Hepatocyte (in vitro differentiated cells): ENCODE measurements around the gene KCNN3. TPM values are rescaled to one million over a fixed set of nuclear protein-coding genes. Genes with fewer than 3 reads are reported as not detected.

Experiments used
- DNase-seq: peaks from one replicate; pipeline ENCODE4 v3.0.0-alpha.2; 2016; ENCODE audit warnings: low spot score
- H2AFZ ChIP-seq: fragments of 200-600 bp; sonication (generic); 2 replicates; pipeline ENCODE4 v1.6.0; 2016; ENCODE audit warnings: antibody characterized with exemption, mild to moderate bottlenecking
- H3K27ac ChIP-seq: fragments of 200-600 bp; sonication (generic); 2 replicates; pipeline ENCODE4 v1.5.1; 2016; ENCODE audit warnings: mild to moderate bottlenecking
- H3K27me3 ChIP-seq: fragments of 200-600 bp; sonication (generic); 2 replicates; pipeline ENCODE4 v1.6.1; 2016
- H3K36me3 ChIP-seq: fragments of 200-600 bp; sonication (generic); replicated peaks from 2 replicates; pipeline ENCODE4 v1.5.1; 2016; ENCODE audit warnings: low read depth; ENCODE audit not compliant: insufficient read depth
- H3K4me1 ChIP-seq: fragments of 200-600 bp; sonication (generic); 2 replicates; pipeline ENCODE4 v1.5.1; 2016; ENCODE audit warnings: mild to moderate bottlenecking, moderate library complexity; ENCODE audit not compliant: insufficient read depth
- H3K4me2 ChIP-seq: fragments of 200-600 bp; sonication (generic); 2 replicates; pipeline ENCODE4 v1.6.0; 2016
- H3K4me3 ChIP-seq: fragments of 200-600 bp; sonication (generic); 2 replicates; pipeline ENCODE4 v1.5.1; 2016; ENCODE audit warnings: mild to moderate bottlenecking
- H3K79me2 ChIP-seq: fragments of 200-600 bp; sonication (generic); 2 replicates; pipeline ENCODE4 v1.6.0; 2017; ENCODE audit warnings: mild to moderate bottlenecking
- H3K9me2 ChIP-seq: fragments of 200-600 bp; sonication (generic); replicated peaks from 2 replicates; pipeline ENCODE4 v1.6.0; 2017; ENCODE audit warnings: mild to moderate bottlenecking; ENCODE audit not compliant: insufficient read depth
- H3K9me3 ChIP-seq: fragments of 200-600 bp; sonication (generic); 2 replicates; pipeline ENCODE4 v1.5.1; 2016; ENCODE audit warnings: low read depth, mild to moderate bottlenecking
- H4K20me1 ChIP-seq: fragments of 200-600 bp; sonication (generic); 2 replicates; pipeline ENCODE4 v1.6.0; 2016; ENCODE audit warnings: mild to moderate bottlenecking; ENCODE audit not compliant: insufficient read depth, poor library complexity, severe bottlenecking
- EZH2 ChIP-seq: fragments of 200-600 bp; sonication (generic); IDR thresholded peaks from 2 replicates; pipeline ENCODE4 v1.6.1; 2016; ENCODE audit warnings: antibody characterized with exemption, mild to moderate bottlenecking, borderline replicate concordance
- EZH2phosphoT487 ChIP-seq: fragments of 200-600 bp; sonication (generic); IDR thresholded peaks from one replicate; pipeline ENCODE4 v1.6.1; 2018; ENCODE audit warnings: antibody characterized with exemption, mild to moderate bottlenecking, low read depth, moderate library complexity; ENCODE audit not compliant: unreplicated experiment, severe bottlenecking
- WGBS: methylation state at CpG from one replicate; pipeline ENCODE4 v1.1.6; 2016; ENCODE audit warnings: low lambda C conversion rate; ENCODE audit errors: missing lambda C conversion rate; 5-methylcytosine and 5-hydroxymethylcytosine counted together
- polyA plus RNA-seq: library from polyadenylated mRNA; unstranded; fragments of >200 nt; fragmentation: Nextera tagmentation; extraction: Ambion mirVana; gene quantifications from 2 replicates; pipeline ENCODE4 v1.2.1, GENCODE V29; 2016
- total RNA-seq: library from RNA; depleted of rRNA; stranded (reverse); fragments of >200 nt; gene quantifications from 2 replicates; pipeline ENCODE4 v1.2.3, GENCODE V29; 2014
- TF ChIP-seq, protein P1 (sequence below): fragments of 200-600 bp; sonication (generic); IDR thresholded peaks from 2 replicates; pipeline ENCODE4 v1.5.1; 2016; ENCODE audit warnings: antibody characterized with exemption, mild to moderate bottlenecking; ENCODE audit not compliant: poor library complexity

Gene KCNN3
- total and polyA plus RNA-seq, 2 experiments from 2014 or later = 0.56 to 0.67 TPM

- Histone ChIP-seq H4K20me1 (no peaks in the 10 kb centered on the region), H3K9me2 (no peaks in the 10 kb centered on the region), H3K4me1 (peaks cover 4% of the 10 kb centered on the region), H3K27ac (no peak overlapping the region), H3K27me3 (peaks cover 39% of the 10 kb centered on the region), H3K4me3 (no peak overlapping the region), H3K9me3 (no peaks in the 10 kb centered on the region), H2AFZ (no peak overlapping the region), H3K4me2 (no peak overlapping the region), H3K79me2 (no peaks in the 10 kb centered on the region), H3K36me3 (no peaks in the 10 kb centered on the region)
- TF ChIP-seq EZH2phosphoT487 = no peak
- TF ChIP-seq, protein P1, sequence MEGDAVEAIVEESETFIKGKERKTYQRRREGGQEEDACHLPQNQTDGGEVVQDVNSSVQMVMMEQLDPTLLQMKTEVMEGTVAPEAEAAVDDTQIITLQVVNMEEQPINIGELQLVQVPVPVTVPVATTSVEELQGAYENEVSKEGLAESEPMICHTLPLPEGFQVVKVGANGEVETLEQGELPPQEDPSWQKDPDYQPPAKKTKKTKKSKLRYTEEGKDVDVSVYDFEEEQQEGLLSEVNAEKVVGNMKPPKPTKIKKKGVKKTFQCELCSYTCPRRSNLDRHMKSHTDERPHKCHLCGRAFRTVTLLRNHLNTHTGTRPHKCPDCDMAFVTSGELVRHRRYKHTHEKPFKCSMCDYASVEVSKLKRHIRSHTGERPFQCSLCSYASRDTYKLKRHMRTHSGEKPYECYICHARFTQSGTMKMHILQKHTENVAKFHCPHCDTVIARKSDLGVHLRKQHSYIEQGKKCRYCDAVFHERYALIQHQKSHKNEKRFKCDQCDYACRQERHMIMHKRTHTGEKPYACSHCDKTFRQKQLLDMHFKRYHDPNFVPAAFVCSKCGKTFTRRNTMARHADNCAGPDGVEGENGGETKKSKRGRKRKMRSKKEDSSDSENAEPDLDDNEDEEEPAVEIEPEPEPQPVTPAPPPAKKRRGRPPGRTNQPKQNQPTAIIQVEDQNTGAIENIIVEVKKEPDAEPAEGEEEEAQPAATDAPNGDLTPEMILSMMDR = peak; percentile 43
- peak; percentile 46 for DNase-seq
- WGBS = 38% methylated on average over 3 of the region's 3 CpGs
Observed at GRCh38 chr1:154765970-154766369, 104.1 kb downstream of the KCNN3 start.

DNA sequence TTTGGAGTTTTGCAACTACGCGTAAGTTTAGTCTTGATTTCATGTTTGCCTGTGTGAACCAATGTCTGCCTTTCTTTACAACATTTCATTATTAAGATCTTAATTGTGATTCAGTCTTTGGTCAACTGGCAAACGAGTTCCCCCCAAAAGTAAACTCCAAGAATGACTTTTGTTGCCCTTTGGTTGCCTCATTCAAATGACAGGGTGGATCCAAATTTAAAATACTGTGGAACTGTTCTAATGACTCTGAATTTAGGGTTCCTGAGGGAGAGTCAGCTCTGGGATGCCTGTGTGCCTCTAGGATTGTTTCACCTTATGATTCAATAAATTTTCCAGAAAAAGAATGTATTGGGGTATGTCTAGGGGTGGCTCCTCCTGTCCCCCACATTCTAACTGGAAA lies 105.3 kb downstream of the KCNN3 start:
- H2AFZ ChIP-seq = no peak overlapping the region
- H3K27me3 ChIP-seq = peaks cover 47% of the 10 kb centered on the region
- no peak for DNase-seq

GRCh38 chr1:154764181-154764580 lies 105.9 kb downstream of the KCNN3 start:
- Histone ChIP-seq H3K36me3 (no peaks in the 10 kb centered on the region), H4K20me1 (no peaks in the 10 kb centered on the region), H3K9me3 (no peaks in the 10 kb centered on the region), H3K4me3 (no peak overlapping the region), H3K9me2 (no peaks in the 10 kb centered on the region), H3K79me2 (no peaks in the 10 kb centered on the region), H3K4me1 (peaks cover 4% of the 10 kb centered on the region), H2AFZ (no peak overlapping the region), H3K27me3 (peaks cover 53% of the 10 kb centered on the region), H3K4me2 (no peak overlapping the region), H3K27ac (no peak overlapping the region)
- 100% methylated on average over 1 of the region's 1 CpG for WGBS
- no peak for DNase-seq
- TF ChIP-seq EZH2phosphoT487 (no peak), EZH2 (no peak)
- TF ChIP-seq, protein P1 = no peak

More for the DNA sequence above, 105.3 kb downstream of the KCNN3 start:
- H3K27ac ChIP-seq = no peak overlapping the region
- no peak overlapping the region for H3K4me2 ChIP-seq
- H3K9me3 ChIP-seq = no peaks in the 10 kb centered on the region
- peaks cover 4% of the 10 kb centered on the region for H3K4me1 ChIP-seq
- H3K36me3 ChIP-seq = no peaks in the 10 kb centered on the region
- no peaks in the 10 kb centered on the region for H3K9me2 ChIP-seq
- H3K4me3 ChIP-seq = no peak overlapping the region
- H3K79me2 ChIP-seq = no peaks in the 10 kb centered on the region
- 75% methylated on average over 3 of the region's 3 CpGs for WGBS
- TF ChIP-seq EZH2 (no peak), EZH2phosphoT487 (no peak)
- TF ChIP-seq, protein P1 = no peak
- H4K20me1 ChIP-seq = no peaks in the 10 kb centered on the region

- WGBS = 2% methylated on average over 54 of the region's 54 CpGs
- peak overlapping the region; percentile 96 for H3K4me2 ChIP-seq
- no peaks in the 10 kb centered on the region for H3K9me2 ChIP-seq
- DNase-seq = peak; percentile 80
- TF ChIP-seq, protein P1 = peak; percentile 70
- no peak for TF ChIP-seq EZH2phosphoT487
- no peaks in the 10 kb centered on the region for H3K36me3 ChIP-seq
- no peaks in the 10 kb centered on the region for H3K9me3 ChIP-seq
- peaks cover 62% of the 10 kb centered on the region for H3K27me3 ChIP-seq
- no peaks in the 10 kb centered on the region for H3K4me1 ChIP-seq
- no peaks in the 10 kb centered on the region for H3K79me2 ChIP-seq
- no peaks in the 10 kb centered on the region for H4K20me1 ChIP-seq
- peak overlapping the region; percentile 80 for H2AFZ ChIP-seq
- no peak overlapping the region for H3K27ac ChIP-seq
- H3K4me3 ChIP-seq = peak overlapping the region; percentile 20
Observed at GRCh38 chr1:154760469-154760933, 109.6 kb downstream of the KCNN3 start.
